GM21381 (cell line): ENCODE measurements around the gene FBXL12.
"Not testable (repeated sequence)": the region's sequence is repeated elsewhere in the genome, so short reads cannot be mapped to it uniquely, and the experiment has no call there.

Experiments
- ATAC-seq: cut with Tn5 transposase; IDR thresholded peaks from one replicate; pipeline ENCODE4 v1.9.1; 2021; ENCODE audit warnings: mild to moderate bottlenecking, moderate library complexity; ENCODE audit not compliant: unreplicated experiment

The FBXL12 gene, protein sequence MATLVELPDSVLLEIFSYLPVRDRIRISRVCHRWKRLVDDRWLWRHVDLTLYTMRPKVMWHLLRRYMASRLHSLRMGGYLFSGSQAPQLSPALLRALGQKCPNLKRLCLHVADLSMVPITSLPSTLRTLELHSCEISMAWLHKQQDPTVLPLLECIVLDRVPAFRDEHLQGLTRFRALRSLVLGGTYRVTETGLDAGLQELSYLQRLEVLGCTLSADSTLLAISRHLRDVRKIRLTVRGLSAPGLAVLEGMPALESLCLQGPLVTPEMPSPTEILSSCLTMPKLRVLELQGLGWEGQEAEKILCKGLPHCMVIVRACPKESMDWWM

DNA sequence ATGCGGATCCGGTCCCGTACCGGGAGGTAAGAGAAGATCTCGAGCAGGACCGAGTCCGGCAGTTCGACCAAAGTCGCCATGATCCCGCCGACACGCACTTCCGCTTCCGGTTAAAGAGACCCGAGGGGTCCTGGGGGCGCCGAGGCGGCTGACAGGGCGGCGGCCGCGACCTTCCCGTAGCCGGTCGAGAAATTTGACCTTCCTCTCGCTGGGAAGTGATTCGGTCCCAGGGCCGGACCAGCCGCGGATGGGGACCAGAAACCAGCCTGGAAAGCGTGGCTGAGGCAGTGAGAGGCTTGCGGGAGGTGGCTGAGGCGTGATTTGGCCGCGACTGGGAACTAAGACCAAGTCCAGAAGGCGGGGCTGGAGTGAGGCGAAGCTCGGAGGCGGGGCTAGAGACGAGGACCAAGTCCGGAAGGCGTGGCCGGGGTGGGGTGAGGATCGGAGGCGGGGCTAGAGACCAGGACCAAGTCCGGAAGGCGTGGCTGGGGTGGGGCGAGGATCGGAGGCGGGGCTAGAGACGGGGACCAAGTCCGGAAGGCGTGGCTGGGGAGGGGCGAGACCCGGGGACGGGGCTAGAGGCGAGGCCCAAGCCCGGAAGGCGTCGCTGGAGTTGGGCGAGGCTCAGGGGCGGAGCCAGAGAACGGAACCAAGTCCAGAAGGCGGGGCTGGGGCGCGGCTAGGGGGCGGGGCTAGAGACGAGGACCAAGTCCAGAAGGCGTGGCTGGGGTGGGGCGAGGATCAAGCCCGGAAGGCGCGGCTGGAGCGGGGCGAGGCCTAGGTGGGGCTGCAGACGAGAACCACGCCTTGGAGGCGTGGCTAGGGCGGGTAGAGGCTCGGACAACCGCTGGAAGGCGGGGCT lies at the start of gene FBXL12:
TSS of gene FBXL12 (minus strand) at position 346 of the 862 bp plus-strand sequence. CDS start at position 80, 266 bp downstream.
- peak; percentile 86 for ATAC-seq

DNA sequence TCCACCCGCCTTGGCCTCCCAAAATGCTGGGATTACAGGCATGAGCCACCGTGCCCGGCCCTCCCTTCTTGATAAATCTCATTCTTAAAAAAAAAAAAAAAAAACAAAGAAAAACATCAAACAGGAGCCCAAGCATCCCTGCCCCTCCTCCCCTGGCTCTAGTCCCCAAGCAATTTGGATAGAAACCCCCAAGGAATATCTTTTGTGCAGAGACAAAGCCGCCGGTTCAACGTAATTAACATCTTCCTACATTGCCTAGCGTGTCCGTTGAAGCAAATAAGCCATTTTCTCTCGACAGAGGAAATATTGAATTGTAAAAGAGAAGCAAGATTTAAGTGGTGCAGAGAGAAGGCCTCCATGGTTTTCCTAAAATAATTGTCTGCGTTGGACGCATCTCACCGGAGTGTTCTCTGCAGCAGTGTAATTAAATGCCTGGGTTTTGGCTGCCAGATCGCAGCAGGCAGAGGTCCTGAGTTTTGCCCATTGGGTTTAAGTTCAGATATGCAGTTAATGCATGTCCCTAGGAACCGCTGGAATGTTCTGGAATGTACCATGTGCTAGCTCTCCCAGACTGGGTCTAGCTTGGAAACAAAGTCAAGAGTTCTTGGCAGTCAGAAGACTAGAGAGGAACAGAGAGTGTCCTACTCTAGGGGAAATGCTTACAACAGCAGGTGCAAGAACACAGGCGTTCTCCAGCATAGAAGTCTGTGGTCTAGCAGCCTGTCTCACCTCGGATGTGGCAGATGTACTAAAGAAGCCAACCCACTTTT lies 47.0 kb upstream of the FBXL12 start:
- ATAC-seq = no peak

DNA sequence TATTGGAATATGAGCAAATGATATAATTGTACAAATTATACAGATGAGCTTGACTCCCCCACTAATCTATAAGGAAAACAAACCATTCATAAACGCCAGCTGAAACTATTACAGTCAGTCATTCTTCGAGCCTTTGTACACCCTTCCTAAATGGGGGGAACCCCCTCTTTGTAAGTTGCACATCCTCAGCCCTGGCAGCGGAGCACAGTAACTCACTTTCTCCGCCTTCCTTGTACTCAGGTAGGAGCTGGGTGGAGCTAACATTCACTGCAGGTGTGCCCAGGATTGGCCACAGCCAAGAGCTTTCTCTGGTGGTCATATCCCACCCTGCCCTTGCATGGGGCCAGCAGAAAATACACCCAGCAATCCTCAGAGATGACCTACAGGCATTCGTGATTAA lies 44.9 kb upstream of the FBXL12 start:
- ATAC-seq = no peak

DNA sequence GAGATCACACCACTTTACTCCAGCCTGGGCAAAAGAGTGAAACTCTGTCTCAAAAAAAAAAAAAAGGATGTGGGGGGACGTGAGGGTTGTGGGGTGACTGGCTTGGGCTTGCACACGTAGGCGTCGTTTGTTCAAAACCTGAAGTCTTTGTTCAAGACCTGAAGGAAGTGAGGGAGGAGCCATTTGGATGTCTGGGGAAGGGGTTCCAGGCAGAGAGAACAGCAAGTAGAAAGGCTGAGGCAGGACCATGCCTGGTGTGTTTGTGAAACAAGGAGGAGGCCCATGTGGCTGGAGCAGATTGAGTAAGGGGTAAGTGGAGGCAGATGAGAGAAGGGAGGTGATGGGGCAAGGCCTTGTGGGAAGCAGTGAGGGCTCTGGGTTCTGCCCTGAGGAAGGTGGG lies 44.1 kb upstream of the FBXL12 start:
- no peak for ATAC-seq

DNA sequence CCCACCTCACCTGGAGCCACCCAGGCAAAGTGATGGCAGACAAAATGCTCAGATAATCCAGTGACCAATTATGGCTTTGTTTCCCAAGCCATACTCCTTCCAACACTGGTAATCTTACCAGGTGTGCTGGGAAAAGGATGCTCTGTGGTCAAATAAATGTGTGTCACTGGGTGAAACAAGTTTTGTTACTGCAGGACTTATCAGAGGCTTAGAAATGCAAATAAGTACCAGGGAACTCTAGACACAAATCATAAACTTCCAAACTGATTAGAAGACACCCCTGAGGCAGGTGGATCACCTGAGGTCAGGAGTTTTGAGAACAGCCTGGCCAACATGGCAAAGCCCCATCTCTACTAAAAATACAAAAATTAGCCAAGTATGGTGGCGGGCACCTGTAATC lies 42.6 kb upstream of the FBXL12 start:
- no peak for ATAC-seq

DNA sequence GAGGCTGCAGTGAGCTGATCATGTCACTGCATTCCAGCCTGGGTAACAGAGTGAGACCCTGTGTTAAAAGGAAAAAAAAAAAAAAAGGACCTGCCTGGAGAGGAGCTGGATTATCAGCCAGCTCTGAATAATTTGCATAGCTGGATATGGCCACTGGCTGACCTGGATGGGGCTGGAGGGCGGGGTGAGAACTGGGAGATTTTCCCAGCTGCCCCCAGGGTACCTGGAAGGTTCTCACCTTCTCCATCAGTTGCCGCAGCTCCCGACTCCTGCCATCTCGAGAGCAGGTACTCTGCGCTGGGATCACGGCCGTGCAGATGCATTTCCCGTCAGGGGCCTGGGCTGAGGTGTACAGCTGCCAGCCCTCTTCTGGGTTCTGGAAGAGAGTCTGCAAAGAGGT lies 41.5 kb upstream of the FBXL12 start:
- no peak for ATAC-seq

DNA sequence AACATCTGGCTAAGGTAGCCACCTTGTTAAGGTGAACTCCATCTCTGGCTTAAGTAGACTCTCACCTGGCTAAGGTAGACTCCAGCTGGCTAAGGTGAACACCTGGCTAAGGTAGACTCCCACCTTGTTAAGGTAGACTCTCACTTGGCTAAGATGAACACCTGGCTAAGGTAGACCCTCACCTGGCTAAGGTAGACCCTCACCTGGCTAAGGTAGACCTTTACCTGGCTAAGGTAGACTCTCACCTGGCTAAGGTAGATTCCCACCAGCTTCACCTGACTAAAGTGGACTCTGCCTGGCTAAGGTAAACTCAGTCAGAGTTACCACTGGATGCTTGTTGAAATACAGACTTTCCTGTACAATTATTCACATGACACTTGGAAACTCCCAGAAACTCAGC lies 39.9 kb upstream of the FBXL12 start:
- ATAC-seq = no peak

DNA sequence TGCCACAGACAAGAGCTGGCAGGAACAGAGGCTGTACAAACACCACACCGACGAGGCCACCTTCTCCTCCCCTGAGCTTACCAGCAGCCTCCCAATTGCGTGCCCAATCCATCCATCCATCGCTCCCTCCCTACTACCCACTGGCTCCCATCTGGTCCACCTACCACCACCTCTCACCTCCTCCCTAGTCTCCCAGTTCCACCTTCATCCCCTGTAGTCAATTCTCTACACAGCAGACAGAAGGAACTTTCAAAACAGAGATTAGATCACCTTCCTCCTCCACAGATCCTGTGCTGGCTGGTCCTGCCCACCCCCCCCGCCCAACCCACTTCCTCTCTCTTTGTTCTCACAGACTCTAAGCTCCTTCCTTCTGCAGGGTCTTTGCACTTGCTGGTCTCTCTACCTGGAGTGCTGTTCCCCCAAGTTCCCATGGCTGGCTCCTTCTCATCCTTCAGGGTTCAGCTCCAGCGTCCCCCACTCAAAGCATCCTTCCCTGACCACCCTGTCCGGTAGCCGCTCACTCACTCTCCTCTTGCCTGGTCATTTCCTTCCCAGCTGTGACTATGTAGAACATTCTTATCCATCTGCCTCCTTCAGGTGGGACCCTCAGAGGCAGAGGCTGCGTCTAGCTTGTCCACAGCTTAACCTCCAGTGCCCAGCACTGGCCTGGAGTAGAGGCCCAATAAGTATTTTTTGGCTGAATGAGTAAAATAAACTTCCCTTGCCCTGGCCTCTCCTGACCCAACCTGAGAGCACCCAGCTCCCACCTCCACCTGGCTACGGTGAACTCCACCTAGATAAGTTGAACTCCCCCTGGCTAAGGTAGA lies 39.3 kb upstream of the FBXL12 start:
- ATAC-seq = no peak

DNA sequence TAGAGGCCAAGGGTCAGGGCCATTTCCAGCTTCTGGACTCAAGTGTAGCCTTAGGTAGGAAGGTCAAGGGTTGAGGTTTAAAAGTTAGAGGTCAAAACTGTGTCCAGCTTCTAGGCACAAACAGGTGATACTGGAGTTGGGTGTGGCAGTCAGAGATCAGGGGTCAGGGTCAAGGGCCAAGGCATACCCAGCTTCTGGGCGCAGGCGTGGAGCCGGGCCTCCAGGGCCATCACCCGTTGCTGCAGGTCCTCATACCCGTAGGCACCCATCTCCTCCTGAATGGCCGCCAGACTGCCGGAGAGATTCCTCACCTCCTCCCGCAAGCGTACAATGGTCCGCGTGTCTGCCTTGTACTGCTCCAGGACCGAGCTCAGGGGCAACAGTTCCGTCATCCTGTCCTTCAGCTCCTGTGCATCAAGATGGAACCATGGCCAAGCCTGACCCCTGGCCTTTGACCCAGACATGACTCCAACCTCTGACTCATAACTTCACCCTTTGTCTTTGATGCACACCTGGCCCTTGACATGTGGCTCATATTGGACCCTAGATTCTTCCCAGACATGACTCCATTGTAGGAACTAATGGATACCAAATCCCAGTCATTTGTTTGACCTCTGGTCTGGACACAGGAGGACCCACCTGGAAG lies 38.3 kb upstream of the FBXL12 start:
- no peak for ATAC-seq

DNA sequence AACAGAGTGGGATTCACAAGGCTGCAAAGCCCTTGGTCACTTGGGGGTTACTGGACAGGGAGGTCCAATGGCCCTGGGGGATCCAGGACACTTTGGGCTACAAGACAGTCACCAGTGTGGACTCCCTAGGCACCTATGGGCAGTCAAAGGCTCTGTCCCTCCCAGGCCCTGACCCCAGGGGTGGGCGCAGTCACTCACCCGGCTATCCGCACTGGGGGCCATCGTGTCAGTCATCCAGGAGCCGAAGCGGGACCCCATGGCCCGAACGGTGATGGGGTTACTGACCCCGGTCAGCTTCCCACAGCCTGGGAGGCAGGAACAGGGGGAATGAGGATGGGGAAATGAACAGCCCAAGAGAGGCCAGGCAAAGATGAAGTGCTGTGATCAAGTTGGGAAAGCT lies 37.7 kb upstream of the FBXL12 start:
- no peak for ATAC-seq

DNA sequence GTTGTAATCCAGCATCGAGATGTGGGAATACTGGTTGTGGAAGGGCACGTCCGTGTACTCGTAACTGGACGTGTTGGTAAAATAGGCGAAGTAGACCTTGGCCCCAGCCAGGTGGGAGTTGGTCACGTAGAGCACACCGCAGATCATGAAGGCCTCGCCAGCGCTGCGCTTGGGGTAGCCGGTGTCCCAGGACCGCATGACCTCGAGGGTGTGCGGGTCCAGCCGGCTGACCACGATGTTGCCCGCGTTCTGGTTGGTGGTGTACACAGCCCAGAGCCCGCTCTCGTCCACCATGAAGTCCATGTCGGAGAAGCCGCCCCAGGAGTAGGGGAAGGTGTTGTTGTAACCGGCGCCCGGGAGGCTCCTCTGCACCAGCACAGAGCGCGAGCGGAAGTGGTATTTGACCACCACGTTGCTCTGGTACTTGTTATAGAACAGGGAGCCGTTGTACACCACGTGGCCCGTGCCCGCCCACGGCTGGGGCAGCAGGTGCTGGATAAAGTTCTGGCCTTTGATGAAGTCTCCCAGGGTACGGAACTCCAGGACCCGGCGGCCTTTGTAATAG lies 35.5 kb upstream of the FBXL12 start:
- ATAC-seq = no peak

DNA sequence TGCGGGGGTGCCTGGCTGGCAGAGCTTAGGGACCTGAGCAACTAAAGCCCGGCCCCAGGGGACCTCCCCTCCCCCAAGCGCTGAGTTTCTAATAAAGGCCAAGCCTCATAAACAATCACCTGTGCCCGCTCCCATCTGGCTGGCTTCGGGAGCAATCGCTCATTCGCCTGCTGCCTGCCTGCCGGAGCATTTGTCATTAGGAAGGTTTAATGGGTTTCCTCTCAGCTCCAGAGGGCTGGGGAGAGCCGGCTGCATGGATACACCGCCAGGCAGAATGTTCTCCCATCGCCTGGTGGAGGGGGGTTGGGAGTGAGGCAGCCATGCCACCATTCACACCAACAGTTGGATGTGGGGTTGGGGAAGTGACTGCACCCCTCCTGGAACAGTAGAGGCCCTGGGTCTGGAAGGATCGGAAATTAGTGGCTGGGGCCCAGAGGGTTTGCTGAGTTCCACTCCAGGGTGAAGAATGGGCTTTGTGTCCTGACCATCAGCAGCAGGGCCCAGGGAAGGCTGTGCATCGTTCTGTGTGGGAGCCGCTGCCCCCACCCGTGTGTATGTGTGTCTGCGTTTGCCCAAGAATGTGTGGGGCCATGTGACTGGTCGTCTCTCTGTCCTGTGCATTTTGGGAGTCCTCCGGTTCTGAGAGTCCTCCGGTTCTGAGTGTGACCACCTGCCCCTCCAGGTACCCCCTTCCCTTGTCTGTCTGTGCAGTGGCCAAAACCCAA lies 31.5 kb upstream of the FBXL12 start:
- ATAC-seq = no peak

DNA sequence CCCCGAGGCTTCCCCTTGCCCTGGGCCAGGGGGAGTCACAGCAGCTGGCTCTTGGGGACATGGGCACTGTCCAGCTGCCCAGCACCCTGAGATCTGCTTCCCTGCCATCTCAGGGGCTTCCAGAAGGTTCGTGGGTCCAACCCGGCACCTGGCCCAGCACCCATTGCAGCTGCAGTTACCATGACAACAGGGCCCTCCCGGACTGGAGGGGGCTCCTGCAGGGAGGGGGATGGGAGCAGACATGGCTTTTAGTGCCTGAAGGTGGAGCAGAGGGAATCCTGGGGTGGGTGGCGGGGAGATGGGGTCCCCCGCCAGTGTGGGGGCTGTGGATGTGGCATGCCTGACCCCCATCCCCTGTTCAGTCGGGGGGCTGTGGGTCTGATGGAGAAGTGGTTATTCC lies 30.9 kb upstream of the FBXL12 start:
- ATAC-seq = no peak

DNA sequence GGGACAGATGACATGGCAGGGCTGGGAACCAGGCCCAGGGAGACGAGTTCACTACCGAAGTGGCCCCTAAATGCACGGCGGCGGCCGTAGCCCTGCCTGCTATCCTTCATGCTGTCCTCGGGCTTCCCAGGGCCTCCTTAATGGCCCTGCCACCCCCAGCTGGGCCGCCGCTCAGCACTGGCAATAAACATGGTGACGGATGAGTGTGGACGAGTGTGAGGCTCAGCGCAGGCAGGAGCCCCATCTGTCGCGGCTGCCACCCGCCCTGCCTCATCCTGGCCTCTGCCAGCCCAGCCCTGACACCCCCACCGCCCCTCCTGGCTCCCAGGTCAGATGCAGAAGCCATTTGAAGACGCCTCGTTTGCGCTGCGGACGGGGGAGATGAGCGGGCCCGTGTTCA lies 29.9 kb upstream of the FBXL12 start:
- no peak for ATAC-seq

DNA sequence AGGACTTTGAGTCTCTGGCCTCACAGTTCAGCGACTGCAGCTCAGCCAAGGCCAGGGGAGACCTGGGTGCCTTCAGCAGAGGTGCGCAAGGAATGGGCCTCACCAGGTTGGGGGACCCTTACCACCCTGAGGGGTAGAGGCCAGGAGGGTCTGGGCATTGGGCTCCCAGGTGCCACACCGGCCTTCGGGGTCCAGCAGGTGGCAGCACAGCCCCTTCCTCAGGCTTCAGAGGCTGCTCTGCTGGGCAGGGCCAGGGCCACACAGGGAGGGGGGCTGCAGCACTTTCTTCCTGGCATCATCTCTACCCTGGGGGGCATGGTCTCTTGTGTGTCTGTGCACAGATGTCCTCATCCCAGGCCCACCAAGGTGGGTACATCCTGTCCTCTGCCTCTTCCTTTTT lies 29.2 kb upstream of the FBXL12 start:
- ATAC-seq = no peak

DNA sequence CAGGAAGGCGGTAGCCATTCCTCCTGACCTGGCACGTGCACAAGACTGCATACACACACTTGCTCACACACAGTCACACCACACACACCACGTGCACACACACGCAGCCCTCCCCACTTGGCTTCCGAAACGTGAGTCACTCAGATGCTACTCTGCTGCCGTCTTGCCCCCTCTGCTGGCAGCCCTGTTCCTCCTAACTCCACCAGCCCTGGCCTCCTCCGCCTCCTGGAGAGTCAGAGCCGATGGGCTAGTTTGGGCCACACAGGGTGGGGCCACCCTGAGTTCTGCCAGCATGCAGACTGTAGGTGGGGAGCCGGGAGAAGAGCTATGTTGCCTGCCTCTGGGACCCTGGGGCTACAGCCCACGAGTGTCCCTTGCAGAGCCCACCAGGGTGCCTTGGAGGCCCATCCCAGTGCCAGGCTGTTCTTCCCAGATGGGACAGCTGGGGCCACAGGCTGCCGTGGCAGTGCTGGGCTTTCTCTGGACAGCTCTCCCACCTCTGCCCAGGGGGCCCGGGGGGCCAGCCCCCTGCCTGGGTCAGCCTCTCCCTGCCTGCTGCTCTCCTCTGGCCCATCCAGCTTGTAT lies 28.3 kb upstream of the FBXL12 start:
- ATAC-seq = no peak

DNA sequence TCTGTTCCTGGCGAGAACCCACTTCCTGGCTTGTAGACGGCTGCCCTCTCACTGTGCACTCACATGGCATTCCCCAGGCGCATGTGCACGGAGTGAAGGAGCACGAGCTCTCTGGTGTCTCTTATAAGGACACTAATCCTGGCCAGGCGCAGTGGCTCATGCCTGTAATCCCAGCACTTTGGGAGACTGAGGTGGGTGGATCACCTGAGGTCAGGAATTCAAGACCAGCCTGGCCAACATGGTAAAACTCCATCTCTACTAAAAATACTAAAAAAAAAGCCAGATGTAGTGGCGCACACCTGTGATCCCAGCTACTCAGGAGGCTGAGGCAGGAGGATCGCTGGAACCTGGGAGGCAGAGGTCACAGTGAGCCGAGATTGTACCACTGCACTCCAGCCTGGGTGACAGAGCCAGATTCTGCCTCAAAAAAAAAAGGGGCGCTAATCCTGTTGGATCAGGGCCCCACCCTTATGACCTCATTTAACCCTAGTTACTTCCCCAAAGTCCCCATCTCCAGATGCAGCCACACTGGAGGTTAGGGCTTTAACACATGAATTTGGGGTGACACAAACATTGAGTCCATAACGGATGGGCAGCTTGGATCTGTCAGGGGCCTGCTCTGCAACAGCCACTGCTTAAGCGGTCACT lies 24.9 kb upstream of the FBXL12 start:
- not testable (repeated sequence) for ATAC-seq
